Measurements from ENCODE around the gene NPAS4. TPM values are rescaled to one million over a fixed set of nuclear protein-coding genes. Genes with fewer than 3 reads are reported as not detected.

The NPAS4 gene
- total and polyA plus RNA-seq, 2 of the 4 experiments (the other 2 are of a cell fraction): under 0.01 to 0.77 TPM

GRCh38 chr11:66411323-66411722, 9.5 kb upstream of the NPAS4 start:
- intact Hi-C loops (cut with micrococcal nuclease): no loop called here
- dilution Hi-C loops (cut with HindIII; ENCODE audit: low sequenced_read_pairs, unreplicated experiment): no loop called here
- Histone ChIP-seq H2BK20ac (ENCODE audit: low read depth, low read length) (no peak overlapping the region), H3K4me3 (ENCODE audit: insufficient read depth, low read depth, low read length) (no peak overlapping the region), H3K27me3 (ENCODE audit: control insufficient read depth, insufficient read depth, low read length) (0 out of 2 replicates have a peak, but pooled peaks cover 2% of the 10 kb centered on the region), H2AK5ac (ENCODE audit: low read depth, low read length) (no peak overlapping the region), H4K5ac (ENCODE audit: low read depth, low read length) (no peak overlapping the region), H3K9me1 (ENCODE audit: insufficient read depth, low read length) (peaks cover 18% of the 10 kb centered on the region), H2AK9ac (replicated peaks; ENCODE audit: low read depth, low read length, poor library complexity) (no peak overlapping the region), H4K8ac (ENCODE audit: low read depth in 2 of 2, low read length in 2 of 2) (no peak overlapping the region), H3K14ac (replicated peaks; ENCODE audit: low read depth, low read length) (no peak overlapping the region), H3K56ac (ENCODE audit: extremely low read depth, insufficient read depth, low read length) (no peak overlapping the region), H3K23ac (ENCODE audit: low read depth, low read length) (no peak overlapping the region), H3K4me2 (ENCODE audit: low read depth, low read length) (no peak overlapping the region), H3K18ac (ENCODE audit: low read depth, low read length) (no peak overlapping the region), H2BK15ac (ENCODE audit: low read depth, low read length) (no peak overlapping the region), H3K9me3 (ENCODE audit: control insufficient read depth, insufficient read depth, low read length) (no peaks in the 10 kb centered on the region), H3K9ac (ENCODE audit: low read depth, low read length) (no peak overlapping the region), H4K91ac (ENCODE audit: insufficient read depth, low read depth, low read length) (no peak overlapping the region), H3K4ac (ENCODE audit: low read depth, low read length) (no peak overlapping the region), H2BK120ac (ENCODE audit: low read depth, low read length) (no peak overlapping the region), H3K36me3 (ENCODE audit: control insufficient read depth, insufficient read depth, low read length) (no peaks in the 10 kb centered on the region), H4K20me1 (ENCODE audit: insufficient read depth, low read length) (no peaks in the 10 kb centered on the region; the same call in none of the 2 replicates), H3K79me1 (ENCODE audit: low read depth in 1 of 2, low read length in 2 of 2) (peaks cover 7 to 28% of the 10 kb centered on the region in 2 experiments; a peak in 3 of 4 replicates), H3K4me1 (ENCODE audit: control insufficient read depth, insufficient read depth, low read length) (peaks cover 3% of the 10 kb centered on the region), H2AFZ (replicated peaks; ENCODE audit: low read length, poor library complexity) (no peak overlapping the region), H3K27ac (ENCODE audit: insufficient read depth, low read length) (no peak overlapping the region), H2BK5ac (ENCODE audit: low read depth, low read length, poor library complexity, severe bottlenecking) (no peak overlapping the region)
- ChIA-PET CTCF (no interaction called here), POLR2A (ENCODE audit: unreplicated experiment) (no interaction called here)
- no TSS peak for BruUV-seq (replicated peaks)
- TF ChIP-seq MAZ (IDR thresholded peaks at IDR 0.05; ENCODE audit: borderline replicate concordance, low read depth, low read length) (no peak), RFX5 (IDR thresholded peaks at IDR 0.05; ENCODE audit: low read depth, low read length) (no peak), CTCF (conservative IDR thresholded peaks at IDR 0.05; ENCODE audit: low read depth, low read length) (no peak), SMC3 (IDR thresholded peaks at IDR 0.05; ENCODE audit: low read depth, low read length) (no peak), BHLHE40 (IDR thresholded peaks at IDR 0.05; ENCODE audit: low read depth, low read length) (no peak), CEBPB (IDR thresholded peaks at IDR 0.05; ENCODE audit: low read depth, low read length) (no peak), POLR2A (IDR thresholded peaks at IDR 0.05; ENCODE audit: low read depth, low read length) (no peak), ELK1 (IDR thresholded peaks at IDR 0.05; ENCODE audit: borderline replicate concordance, low read depth, low read length) (no peak), RCOR1 (IDR thresholded peaks at IDR 0.05; ENCODE audit: insufficient replicate concordance, low read length) (no peak), RAD21 (IDR thresholded peaks at IDR 0.05; ENCODE audit: low read length) (no peak), NFE2L2 (IDR thresholded peaks at IDR 0.05; ENCODE audit: low read depth, low read length) (no peak), MAFK (IDR thresholded peaks at IDR 0.05; ENCODE audit: low read depth, low read length) (no peak)
- no peak for ATAC-seq (ENCODE audit: low read depth)
- DNase-seq: no peak
- in situ Hi-C loops (cut with MboI; ENCODE audit: low sequenced_read_pairs): no loop called here
- 85% methylated on average over 2 of the region's 4 CpGs; no CpG with 5 or more reads in 1 of the 2 experiments for WGBS, 2 experiments (ENCODE audit: extremely low coverage in 2 of 2, insufficient read length in 1 of 2)
